Astrocyte of the hippocampus (primary cell): ENCODE data around the gene TBX4.

Source experiments
- DNase-seq: peaks from one replicate; pipeline ENCODE4 v3.0.0; 2011; ENCODE audit warnings: low read depth, low spot score

TBX4 gene

GRCh38 chr17:61412860-61413660, 39.2 kb upstream of the TBX4 start:
- no peak for DNase-seq

GRCh38 chr17:61413661-61414126, 38.5 kb upstream of the TBX4 start:
- no peak for DNase-seq

- no peak for DNase-seq
Measured at GRCh38 chr17:61414141-61414935, 37.9 kb upstream of the TBX4 start.

- no peak for DNase-seq
Measured at GRCh38 chr17:61414936-61415251, 37.3 kb upstream of the TBX4 start.

GRCh38 chr17:61415374-61416210, 36.6 kb upstream of the TBX4 start:
- peak; percentile 17 for DNase-seq

- DNase-seq = no peak
Measured at GRCh38 chr17:61416211-61416539, 36.0 kb upstream of the TBX4 start.

- DNase-seq = peak; percentile 91
Measured at GRCh38 chr17:61416540-61417363, 35.5 kb upstream of the TBX4 start.

- DNase-seq = no peak
Measured at GRCh38 chr17:61418449-61418848, 33.8 kb upstream of the TBX4 start.

- no peak for DNase-seq
Measured at GRCh38 chr17:61419496-61420046, 32.7 kb upstream of the TBX4 start.

GRCh38 chr17:61420052-61420451, 32.2 kb upstream of the TBX4 start:
- no peak for DNase-seq

- no peak for DNase-seq
Measured at GRCh38 chr17:61420745-61421398, 31.4 kb upstream of the TBX4 start.

GRCh38 chr17:61421460-61421859, 30.8 kb upstream of the TBX4 start:
- no peak for DNase-seq

GRCh38 chr17:61422116-61422799, 30.0 kb upstream of the TBX4 start:
- no peak for DNase-seq

- no peak for DNase-seq
Measured at GRCh38 chr17:61422869-61423268, 29.4 kb upstream of the TBX4 start.

- DNase-seq = no peak
Measured at GRCh38 chr17:61423967-61424649, 28.1 kb upstream of the TBX4 start.

- no peak for DNase-seq
Measured at GRCh38 chr17:61425682-61426481, 26.3 kb upstream of the TBX4 start.

- no peak for DNase-seq
Measured at GRCh38 chr17:61426482-61427304, 25.5 kb upstream of the TBX4 start.

GRCh38 chr17:61427567-61427966, 24.7 kb upstream of the TBX4 start:
- DNase-seq = no peak
